Measurements from ENCODE around the gene MAP3K5.

The MAP3K5 gene

GRCh38 chr6:136616527-136616926 is 175.8 kb downstream of the MAP3K5 start:
- TF ChIP-seq CTCF (conservative IDR thresholded peaks at IDR 0.05; ENCODE audit: low read depth): no peak
- ChIA-PET POLR2A (ENCODE audit: low non-redundant PET) (no interaction called here), CTCF (no interaction called here)
- no peak for DNase-seq (ENCODE audit: low spot score)
- no peak overlapping the region for H3K27ac ChIP-seq

- POLR2A ChIA-PET (ENCODE audit: low non-redundant PET): no interaction called here
- TF ChIP-seq CTCF (conservative IDR thresholded peaks at IDR 0.05; ENCODE audit: low read depth): no peak
- CTCF ChIA-PET: no interaction called here
- DNase-seq (ENCODE audit: low spot score): no peak
- no peak overlapping the region for H3K27ac ChIP-seq
Measured at GRCh38 chr6:136614994-136615393, 177.3 kb downstream of the MAP3K5 start.

- no peak overlapping the region for H3K27ac ChIP-seq
- DNase-seq (ENCODE audit: low spot score): no peak
- CTCF ChIA-PET: no interaction called here
- no peak for TF ChIP-seq CTCF (conservative IDR thresholded peaks at IDR 0.05; ENCODE audit: low read depth)
- POLR2A ChIA-PET (ENCODE audit: low non-redundant PET): no interaction called here
Measured at GRCh38 chr6:136614350-136614749, 177.9 kb downstream of the MAP3K5 start.

GRCh38 chr6:136613477-136613876 is 178.8 kb downstream of the MAP3K5 start:
- H3K27ac ChIP-seq: no peak overlapping the region
- TF ChIP-seq CTCF (conservative IDR thresholded peaks at IDR 0.05; ENCODE audit: low read depth): no peak
- ChIA-PET POLR2A (ENCODE audit: low non-redundant PET) (no interaction called here), CTCF (no interaction called here)
- DNase-seq (ENCODE audit: low spot score): no peak

- H3K27ac ChIP-seq: no peak overlapping the region
- DNase-seq (ENCODE audit: low spot score): no peak
- TF ChIP-seq CTCF (conservative IDR thresholded peaks at IDR 0.05; ENCODE audit: low read depth): no peak
- POLR2A ChIA-PET (ENCODE audit: low non-redundant PET): no interaction called here
- CTCF ChIA-PET: interaction anchor here (0.6 kb wide), 1 partner anchor 1960 kb away, joined by 3 read pairs; no protein-coding TSS in a partner anchor
Measured at GRCh38 chr6:136612666-136613389, 179.4 kb downstream of the MAP3K5 start.

- no peak for TF ChIP-seq CTCF (conservative IDR thresholded peaks at IDR 0.05; ENCODE audit: low read depth)
- no peak for DNase-seq (ENCODE audit: low spot score)
- CTCF ChIA-PET: no interaction called here
- POLR2A ChIA-PET (ENCODE audit: low non-redundant PET): no interaction called here
- no peak overlapping the region for H3K27ac ChIP-seq
Measured at GRCh38 chr6:136611746-136612145, 180.5 kb downstream of the MAP3K5 start.
